Skin epidermis (tissue), 12 donors: ENCODE data around the gene ANGEL1.
A peak's percentile ranks its signal among the peaks of the same experiment; 100 is the strongest.

Source experiments
- H3K27ac ChIP-seq, 21 experiments: fragments of 200-600 bp; sonication (generic) in 11 of 21; one replicate each; pipeline ENCODE4 v1.5.0; 2020; ENCODE audit warnings: mild to moderate bottlenecking in 3 of 21, inconsistent platforms in 2 of 21, moderate library complexity in 2 of 21
- H3K4me3 ChIP-seq, 7 experiments: fragments of 200-600 bp; sonication (generic) in 2 of 7; one replicate each; pipeline ENCODE4 v1.5.0; 2020; ENCODE audit warnings: inconsistent platforms in 2 of 7, mild to moderate bottlenecking in 2 of 7, moderate library complexity in 1 of 7

Gene ANGEL1

DNA sequence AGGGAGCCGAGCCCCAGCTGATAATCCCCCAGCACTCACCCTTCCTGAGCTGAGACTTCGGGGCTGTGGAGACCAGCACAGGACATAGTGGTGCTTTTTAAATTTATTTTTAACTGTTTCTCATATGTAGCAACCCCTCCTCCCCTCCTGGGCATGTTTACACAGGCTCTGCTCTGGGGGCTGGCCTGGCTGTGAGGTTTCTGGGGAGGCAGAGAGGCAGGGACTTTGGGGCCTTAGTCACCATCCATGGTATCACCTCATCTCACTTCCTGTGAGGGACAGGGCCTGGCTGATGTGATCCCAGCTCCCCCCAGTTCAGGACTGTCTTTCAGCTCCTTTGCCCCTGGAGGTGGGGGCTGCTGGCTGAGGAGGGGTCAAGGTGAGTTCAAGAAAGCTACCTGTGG is 31.0 kb downstream of the ANGEL1 start:
- Histone ChIP-seq H3K27ac (peak overlapping the region in 5 of 21 experiments; percentile 2 to 49 (median 41)), H3K4me3 (no peak overlapping the region)

DNA sequence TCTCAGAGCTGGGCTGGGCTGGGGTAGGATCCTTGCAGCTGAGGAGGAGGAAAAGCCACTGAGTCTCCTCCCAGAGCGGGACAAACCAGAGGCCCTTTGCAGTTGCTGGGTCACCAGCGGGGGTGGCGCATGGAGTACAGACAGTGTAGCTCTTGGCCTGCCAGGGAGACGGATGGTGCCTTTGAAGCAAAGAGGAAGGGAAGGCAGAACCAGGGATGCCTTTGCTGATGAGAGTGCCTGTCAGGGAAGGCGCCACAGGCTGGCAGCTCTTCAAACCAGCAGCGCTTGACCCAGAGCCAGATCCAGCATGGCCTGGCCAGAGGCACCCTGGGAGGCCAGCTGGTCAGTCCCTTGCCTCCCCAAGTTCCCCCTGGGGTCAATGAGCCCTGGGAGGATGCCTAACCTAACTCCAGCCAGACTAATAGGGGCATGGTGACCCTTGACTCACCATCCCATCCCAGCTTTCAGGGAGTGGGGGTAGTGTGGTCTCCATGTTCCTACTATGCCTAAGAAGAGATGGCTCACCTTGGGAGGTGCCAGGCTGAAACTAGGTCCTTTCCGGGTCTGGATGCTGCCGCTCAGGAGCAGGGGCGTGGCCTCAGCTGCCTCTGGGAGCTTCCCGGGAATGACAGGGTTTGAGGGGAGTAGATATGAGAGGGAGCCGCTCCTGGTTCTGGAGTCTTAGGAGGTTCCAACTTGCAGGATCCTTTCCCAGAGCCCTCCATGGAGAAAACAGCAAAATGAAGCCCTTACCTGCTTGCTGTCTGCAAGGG is 31.6 kb downstream of the ANGEL1 start:
- Histone ChIP-seq H3K4me3 (no peak overlapping the region), H3K27ac (peak overlapping the region in 1 of 21 experiments; percentile 41)

GRCh38 chr14:76780360-76780759 is 32.3 kb downstream of the ANGEL1 start:
- no peak overlapping the region for H3K4me3 ChIP-seq
- no peak overlapping the region for H3K27ac ChIP-seq

DNA sequence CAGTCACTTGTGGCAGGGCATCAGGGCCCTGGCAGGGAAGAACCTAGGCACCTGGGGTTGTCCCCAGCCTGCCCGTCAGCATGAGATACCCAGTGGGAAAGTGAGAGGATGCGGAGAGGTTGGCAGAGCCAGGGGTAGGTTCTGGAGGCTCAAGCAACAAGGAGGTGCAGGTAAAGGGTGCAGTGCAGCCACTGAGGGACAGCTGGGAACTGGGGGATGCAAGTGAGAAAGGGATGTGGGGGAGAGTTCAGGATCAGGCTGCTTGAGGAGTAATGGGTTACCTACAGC is 32.7 kb downstream of the ANGEL1 start:
- H3K27ac ChIP-seq = no peak overlapping the region
- no peak overlapping the region for H3K4me3 ChIP-seq

GRCh38 chr14:76779221-76780057 is 33.2 kb downstream of the ANGEL1 start:
- Histone ChIP-seq H3K27ac (no peak overlapping the region), H3K4me3 (no peak overlapping the region)

DNA sequence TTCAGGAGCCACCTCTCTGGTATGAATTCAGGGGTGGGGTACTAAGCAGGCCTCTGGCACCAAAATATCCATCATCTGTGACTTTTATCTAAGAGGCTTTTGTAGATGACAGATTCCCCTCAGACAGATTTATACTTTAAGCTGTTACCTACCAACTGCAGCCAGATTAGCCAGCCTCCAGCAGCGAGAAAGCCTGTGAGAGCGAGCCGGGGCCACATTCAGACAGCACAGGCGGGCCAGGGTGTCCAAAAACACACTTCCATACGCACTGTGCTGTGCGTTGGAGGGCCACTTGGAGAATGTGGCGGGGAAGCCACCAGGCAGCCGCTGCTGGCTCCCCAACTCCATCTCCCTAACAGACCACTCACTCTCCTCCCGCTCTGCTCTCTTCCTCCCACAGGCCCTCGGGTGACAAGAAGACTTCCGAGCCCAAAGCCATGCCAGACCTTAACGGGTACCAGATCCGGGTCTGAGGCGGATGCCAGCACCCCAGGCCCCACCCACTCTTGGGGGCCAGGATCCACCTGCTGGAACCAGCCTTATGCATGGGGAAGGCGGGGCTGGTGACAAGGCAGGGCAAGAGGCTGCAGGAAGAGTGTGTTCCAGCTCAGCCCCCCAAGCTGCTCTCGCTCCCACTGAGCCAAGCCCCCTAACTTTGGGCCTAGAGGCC is 34.0 kb downstream of the ANGEL1 start:
- Histone ChIP-seq H3K4me3 (no peak overlapping the region), H3K27ac (no peak overlapping the region)

GRCh38 chr14:76777721-76778120 is 35.0 kb downstream of the ANGEL1 start:
- no peak overlapping the region for H3K4me3 ChIP-seq
- peak overlapping the region in 2 of 21 experiments; percentile 11 to 22 for H3K27ac ChIP-seq

- H3K4me3 ChIP-seq = no peak overlapping the region
- H3K27ac ChIP-seq = peak overlapping the region in 5 of 21 experiments; percentile 5 to 31 (median 18)
Observed at GRCh38 chr14:76776428-76777251, 36.0 kb downstream of the ANGEL1 start.

- Histone ChIP-seq H3K27ac (peak overlapping the region in 1 of 21 experiments; percentile 31), H3K4me3 (no peak overlapping the region)
Observed at GRCh38 chr14:76775695-76776427, 36.8 kb downstream of the ANGEL1 start.

GRCh38 chr14:76774821-76775694 is 37.6 kb downstream of the ANGEL1 start:
- Histone ChIP-seq H3K27ac (peak overlapping the region in 1 of 21 experiments; percentile 39), H3K4me3 (no peak overlapping the region)

DNA sequence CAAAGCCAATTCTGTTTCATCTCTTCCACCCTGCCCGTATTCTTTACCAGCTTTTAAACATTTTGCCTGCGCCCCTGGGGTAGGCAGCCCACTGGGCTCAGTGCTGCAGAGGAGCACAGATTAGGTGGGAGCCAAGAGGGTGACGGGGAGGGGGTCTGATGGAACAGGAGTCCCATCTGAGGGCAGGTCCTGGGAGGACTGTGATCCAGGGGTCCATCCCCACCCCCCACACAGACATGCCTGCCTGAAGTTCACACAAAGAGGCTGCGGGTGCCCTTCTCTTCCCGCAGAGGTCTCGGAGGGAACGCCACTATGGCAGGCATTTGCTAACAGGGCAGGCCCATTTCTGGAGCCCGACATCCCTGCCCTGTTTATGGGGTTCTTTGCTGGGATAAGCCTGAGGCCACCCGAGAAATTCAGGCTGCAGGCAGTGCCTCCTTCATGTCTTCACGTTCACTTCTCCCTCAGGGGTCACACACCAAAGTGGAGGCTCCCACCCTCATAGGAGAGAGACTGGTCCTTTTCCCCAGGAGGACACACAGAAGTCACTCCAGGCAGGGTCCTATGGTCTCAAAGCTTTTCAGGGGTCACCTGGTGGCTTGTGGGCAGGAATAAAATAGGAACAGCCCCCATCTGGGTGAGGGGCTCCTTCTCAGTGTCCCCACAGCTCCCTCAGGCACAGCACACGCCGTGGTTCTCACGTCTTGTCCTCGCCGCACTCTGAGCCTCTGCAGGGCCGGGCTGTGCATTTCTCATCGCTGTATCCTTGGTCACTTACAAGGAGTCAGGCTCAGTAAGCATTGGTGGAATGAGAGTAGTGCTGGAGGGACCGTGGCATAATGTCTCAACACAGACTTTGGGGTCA is 38.5 kb downstream of the ANGEL1 start:
- Histone ChIP-seq H3K4me3 (no peak overlapping the region), H3K27ac (peak overlapping the region in 9 of 21 experiments; percentile 31 to 85 (median 55))

DNA sequence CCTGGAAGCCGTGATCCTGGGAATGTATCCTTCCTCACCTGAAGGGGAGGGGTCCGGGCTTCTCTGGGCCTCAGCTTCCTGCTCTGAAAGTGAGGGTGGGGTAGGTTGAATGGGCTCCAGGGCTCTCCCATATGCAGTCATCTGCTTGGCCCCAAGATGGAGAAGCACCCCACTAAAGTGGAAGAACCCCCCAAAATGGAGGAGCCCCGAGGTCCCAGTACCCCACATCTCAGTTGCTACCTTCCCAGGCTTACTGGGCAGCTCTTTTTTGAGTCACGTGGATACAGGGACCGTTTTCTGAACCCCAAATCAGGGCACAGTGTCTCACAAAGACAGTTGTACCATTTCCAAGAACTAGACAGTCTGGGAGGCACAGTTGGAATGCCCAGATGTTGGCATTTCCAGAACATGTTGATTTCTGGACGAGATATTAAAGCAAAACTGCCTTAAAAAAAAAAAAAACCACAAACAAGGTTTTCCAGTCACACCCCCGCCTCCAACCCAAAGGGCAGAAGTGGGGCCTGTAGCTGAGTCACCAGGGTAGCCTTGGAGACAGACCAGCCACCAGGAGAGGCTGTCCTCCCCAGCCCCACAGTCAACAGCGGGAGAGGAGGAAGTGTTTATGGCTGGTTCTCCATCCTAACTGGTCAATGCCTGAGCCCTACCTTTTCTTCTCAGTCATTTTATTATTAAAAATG is 39.3 kb downstream of the ANGEL1 start:
- peak overlapping the region in 20 of 21 experiments; percentile 16 to 88 (median 70) for H3K27ac ChIP-seq
- no peak overlapping the region for H3K4me3 ChIP-seq

GRCh38 chr14:76772300-76773187 is 40.1 kb downstream of the ANGEL1 start:
- H3K4me3 ChIP-seq = no peak overlapping the region
- peak overlapping the region in 20 of 21 experiments; percentile 16 to 88 (median 70) for H3K27ac ChIP-seq

DNA sequence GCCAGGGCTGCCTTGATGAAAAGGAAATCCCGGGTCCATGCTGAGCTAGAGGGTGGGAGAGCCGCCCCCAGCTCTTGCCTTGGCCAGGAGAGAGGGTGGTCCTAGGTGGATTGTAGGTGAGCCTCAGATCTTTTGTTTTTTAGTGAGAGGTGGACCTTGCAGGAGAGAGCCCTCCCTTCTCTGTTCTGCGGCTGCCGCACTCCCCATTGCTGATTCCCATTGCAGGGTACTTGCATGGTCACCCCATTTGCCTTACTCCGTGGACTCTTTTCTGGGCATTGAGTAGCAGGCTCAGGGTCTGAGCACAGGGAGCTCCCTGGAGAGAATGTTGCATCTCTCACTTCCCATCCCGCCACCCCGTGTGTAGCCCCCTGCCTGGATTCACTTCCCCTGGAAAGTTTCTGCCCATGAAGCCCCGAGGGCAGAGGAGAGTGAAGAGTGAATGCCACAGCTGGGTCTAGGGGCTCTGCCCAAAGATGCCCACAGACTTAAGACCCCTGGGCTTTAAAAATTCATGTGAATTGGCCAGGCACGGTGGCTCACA is 41.2 kb downstream of the ANGEL1 start:
- H3K4me3 ChIP-seq = no peak overlapping the region
- H3K27ac ChIP-seq = peak overlapping the region in 9 of 21 experiments; percentile 1 to 85 (median 61)
